ENCODE results near the gene GPR146. TPM values are rescaled to one million over a fixed set of nuclear protein-coding genes. Genes with fewer than 3 reads are reported as not detected.
A peak's percentile ranks its signal among the peaks of the same experiment; 100 is the strongest.

Gene GPR146
- total and polyA plus RNA-seq, 2 of the 13 experiments (the other 11 are each of a cell fraction or from before 2014, with no cell fraction given) = 2.0 to 15.9 TPM

DNA sequence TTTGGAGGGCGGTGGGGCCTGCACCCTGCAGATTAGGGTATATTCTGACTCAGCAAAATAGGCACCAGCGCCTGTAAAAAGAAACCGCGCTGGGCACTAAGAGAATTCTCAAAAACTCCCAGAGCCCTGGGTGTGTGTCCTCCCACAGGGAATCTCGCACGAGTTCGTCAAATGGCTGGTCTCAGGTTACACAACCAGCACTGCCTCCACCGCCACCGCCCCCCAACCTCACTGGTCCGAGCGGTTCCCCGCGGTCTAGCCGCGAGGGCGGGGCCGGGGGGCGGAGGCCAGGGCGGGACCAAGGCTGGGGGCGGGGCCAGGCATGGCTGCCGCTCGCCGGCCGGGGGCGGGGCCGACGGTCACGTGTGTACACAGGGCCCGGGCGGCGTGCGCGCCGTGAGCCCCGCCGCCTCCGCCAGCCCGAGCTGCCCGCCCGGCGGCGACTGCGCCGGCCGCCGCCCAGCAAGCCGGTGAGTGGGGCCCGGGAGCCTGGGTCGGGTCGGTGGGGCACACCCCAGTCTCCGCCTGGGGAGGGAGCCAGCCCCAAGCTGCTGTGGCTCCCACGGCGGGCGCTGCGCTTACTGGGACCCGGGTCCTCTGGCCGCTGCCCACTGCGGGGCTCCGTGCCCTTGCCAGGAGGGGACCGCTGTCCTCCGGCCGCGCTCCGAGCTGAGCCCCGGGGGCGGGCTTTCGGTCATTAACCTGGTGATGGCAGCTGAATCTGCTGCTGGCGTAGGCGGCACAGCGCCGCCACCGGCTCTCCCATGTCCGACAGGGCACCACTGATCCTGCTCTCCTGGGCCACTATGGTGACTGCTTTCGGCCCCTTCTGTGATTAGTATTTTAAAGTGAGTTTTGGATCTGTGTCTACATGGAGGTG is at the start of gene GPR146 (continued):
- TF ChIP-seq GATA4 (IDR thresholded peaks at IDR 0.05; ENCODE audit: borderline replicate concordance, low read depth) (no peak), NR3C1 (CRISPR knock-in tag; IDR thresholded peaks at IDR 0.05) (no peak), DNMT1 (CRISPR knock-in tag; IDR thresholded peaks at IDR 0.05) (no peak), ZNF564 (CRISPR knock-in tag; IDR thresholded peaks at IDR 0.05) (0 out of 2 replicates have a peak, but pooled peaks have one; percentile 39), ZNF567 (CRISPR knock-in tag; IDR thresholded peaks at IDR 0.05; ENCODE audit: borderline replicate concordance) (no peak), CEBPZ (IDR thresholded peaks at IDR 0.05; ENCODE audit: low read length) (no peak), ZSCAN30 (CRISPR knock-in tag; IDR thresholded peaks at IDR 0.05) (no peak), HES4 (CRISPR knock-in tag; IDR thresholded peaks at IDR 0.05; ENCODE audit: borderline replicate concordance) (no peak), NCOA1 (CRISPR knock-in tag; IDR thresholded peaks at IDR 0.05) (no peak), ZHX2 (IDR thresholded peaks at IDR 0.05; ENCODE audit: low read depth) (no peak), ZHX2 (CRISPR knock-in tag; IDR thresholded peaks at IDR 0.05; ENCODE audit: borderline replicate concordance) (no peak), ZNF75D (CRISPR knock-in tag; IDR thresholded peaks at IDR 0.05; ENCODE audit: borderline replicate concordance) (no peak), ZSCAN25 (CRISPR knock-in tag; IDR thresholded peaks at IDR 0.05) (no peak), ARHGAP35 (CRISPR knock-in tag; IDR thresholded peaks at IDR 0.05; ENCODE audit: borderline replicate concordance) (no peak)
- TF ChIP-seq, protein P1, sequence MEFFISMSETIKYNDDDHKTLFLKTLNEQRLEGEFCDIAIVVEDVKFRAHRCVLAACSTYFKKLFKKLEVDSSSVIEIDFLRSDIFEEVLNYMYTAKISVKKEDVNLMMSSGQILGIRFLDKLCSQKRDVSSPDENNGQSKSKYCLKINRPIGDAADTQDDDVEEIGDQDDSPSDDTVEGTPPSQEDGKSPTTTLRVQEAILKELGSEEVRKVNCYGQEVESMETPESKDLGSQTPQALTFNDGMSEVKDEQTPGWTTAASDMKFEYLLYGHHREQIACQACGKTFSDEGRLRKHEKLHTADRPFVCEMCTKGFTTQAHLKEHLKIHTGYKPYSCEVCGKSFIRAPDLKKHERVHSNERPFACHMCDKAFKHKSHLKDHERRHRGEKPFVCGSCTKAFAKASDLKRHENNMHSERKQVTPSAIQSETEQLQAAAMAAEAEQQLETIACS (CRISPR knock-in tag; IDR thresholded peaks at IDR 0.05) = no peak
- TF ChIP-seq, protein P2, sequence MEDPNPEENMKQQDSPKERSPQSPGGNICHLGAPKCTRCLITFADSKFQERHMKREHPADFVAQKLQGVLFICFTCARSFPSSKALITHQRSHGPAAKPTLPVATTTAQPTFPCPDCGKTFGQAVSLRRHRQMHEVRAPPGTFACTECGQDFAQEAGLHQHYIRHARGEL (CRISPR knock-in tag; IDR thresholded peaks at IDR 0.05) = no peak
- TF ChIP-seq, protein P3, sequence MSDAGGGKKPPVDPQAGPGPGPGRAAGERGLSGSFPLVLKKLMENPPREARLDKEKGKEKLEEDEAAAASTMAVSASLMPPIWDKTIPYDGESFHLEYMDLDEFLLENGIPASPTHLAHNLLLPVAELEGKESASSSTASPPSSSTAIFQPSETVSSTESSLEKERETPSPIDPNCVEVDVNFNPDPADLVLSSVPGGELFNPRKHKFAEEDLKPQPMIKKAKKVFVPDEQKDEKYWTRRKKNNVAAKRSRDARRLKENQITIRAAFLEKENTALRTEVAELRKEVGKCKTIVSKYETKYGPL (CRISPR knock-in tag; IDR thresholded peaks at IDR 0.05) = no peak; the same call in 1 of the 2 replicates

Measured in HepG2 (cell line).